Panc1 (cell line): ENCODE measurements around the gene ASAP2. TPM values are rescaled to one million over a fixed set of nuclear protein-coding genes. Genes with fewer than 3 reads are reported as not detected.
A peak's percentile ranks its signal among the peaks of the same experiment; 100 is the strongest.

Experiments used
- ATAC-seq: fragments of 200-7000 bp; cut with Tn5 transposase; 2 replicates; pipeline ENCODE4 v1.9.1; 2020; ENCODE audit warnings: mild to moderate bottlenecking, moderate library complexity
- BruUV-seq: library from RNA; stranded (reverse); fragments of 400-500 nt; replicated peaks from 2 replicates; lab custom pipeline; 2021; lab: Mats Ljungman, UMichigan
- CTCF ChIA-PET: fragments of 300-600 bp; sonication (Branson Sonifier 250); formaldehyde crosslinking; loops from one replicate; lab custom pipeline; 2022; ENCODE audit warnings: antibody characterized with exemption; lab: Charles Lee
- POLR2A ChIA-PET: fragments of 300-600 bp; sonication (Branson Sonifier 250); formaldehyde crosslinking; loops from one replicate; lab custom pipeline; 2022; ENCODE audit warnings: antibody characterized with exemption; lab: Charles Lee
- DNase-seq: peaks from one replicate; pipeline ENCODE4 v3.0.0-alpha.2; 2010; ENCODE audit warnings: low read depth, low spot score
- H3K27ac ChIP-seq: 2 replicates; pipeline ENCODE4 v1.5.1; 2011; ENCODE audit warnings: mild to moderate bottlenecking, low read length, inconsistent platforms
- H3K27me3 ChIP-seq: fragments of 200-500 bp; sonication (Bioruptor generic); 2 replicates; pipeline ENCODE4 v1.6.0; 2014; ENCODE audit warnings: low read length, inconsistent platforms; ENCODE audit not compliant: control insufficient read depth, insufficient read depth
- H3K36me3 ChIP-seq: fragments of 200-500 bp; sonication (Bioruptor generic); 2 replicates; pipeline ENCODE4 v1.5.1; 2014; ENCODE audit warnings: inconsistent platforms, mild to moderate bottlenecking, low read length, moderate library complexity; ENCODE audit not compliant: control insufficient read depth, insufficient read depth
- H3K4me1 ChIP-seq: 2 replicates; pipeline ENCODE4 v1.5.1; 2011; ENCODE audit warnings: inconsistent platforms, mild to moderate bottlenecking, low read length, moderate library complexity; ENCODE audit not compliant: control insufficient read depth, insufficient read depth
- H3K4me3 ChIP-seq, 2 experiments: 2 replicates each; pipeline ENCODE4 v1.5.1; 2011 to 2012; ENCODE audit warnings: low read depth in 2 of 2, low read length in 2 of 2, mild to moderate bottlenecking in 2 of 2, inconsistent platforms in 1 of 2, moderate library complexity in 1 of 2
- H3K9me3 ChIP-seq: fragments of 200-500 bp; sonication (Bioruptor generic); 2 replicates; pipeline ENCODE4 v1.5.1; 2014; ENCODE audit warnings: low read depth, mild to moderate bottlenecking, inconsistent platforms, low read length, moderate library complexity; ENCODE audit not compliant: control insufficient read depth, insufficient read depth
- POLR2AphosphoS5 ChIP-seq: IDR thresholded peaks from 2 replicates; pipeline ENCODE4 v1.6.1; 2012; ENCODE audit warnings: mild to moderate bottlenecking, low read depth, low read length, moderate library complexity
- SIN3A ChIP-seq: IDR thresholded peaks from 2 replicates; pipeline ENCODE4 v1.6.1; 2012; ENCODE audit warnings: low read depth, mild to moderate bottlenecking, low read length, moderate library complexity, borderline replicate concordance; ENCODE audit not compliant: insufficient read depth
- TCF7L2 ChIP-seq: IDR thresholded peaks from 2 replicates; pipeline ENCODE4 v1.6.1; 2011; ENCODE audit warnings: mild to moderate bottlenecking, low read depth, low read length, inconsistent platforms
- in situ Hi-C: cut with HindIII; loops from 2 replicates; pipeline ENCODE4 v1.10.0; 2016; ENCODE audit warnings: low sequenced_read_pairs, low pct_unique_long_range_greater_than_20kb
- intact Hi-C: fragments of 100-400 bp; cut with micrococcal nuclease; formaldehyde crosslinking; loops from one replicate; pipeline ENCODE4 v1.10.0; 2022; ENCODE audit not compliant: unreplicated experiment
- total RNA-seq: library from RNA; stranded (reverse); gene quantifications from one replicate; pipeline ENCODE4 v1.2.1, GENCODE V29; 2021; ENCODE audit not compliant: unreplicated experiment
- TF ChIP-seq, protein P1 (sequence below): fragments of 450-650 bp; IDR thresholded peaks from 2 replicates; pipeline ENCODE4 v1.5.1; 2017; ENCODE audit warnings: mild to moderate bottlenecking
- TF ChIP-seq, protein P2 (sequence below), 2 experiments: IDR thresholded peaks; 2 replicates each; pipeline ENCODE4 v1.6.1; 2011 to 2012; ENCODE audit warnings: low read depth in 2 of 2, control low read depth in 1 of 2, low read length in 1 of 2, mild to moderate bottlenecking in 1 of 2, moderate library complexity in 1 of 2; ENCODE audit not compliant: insufficient read depth in 1 of 2

Gene ASAP2
- total RNA-seq, 1 experiment from 2014 or later, result 107 TPM

DNA sequence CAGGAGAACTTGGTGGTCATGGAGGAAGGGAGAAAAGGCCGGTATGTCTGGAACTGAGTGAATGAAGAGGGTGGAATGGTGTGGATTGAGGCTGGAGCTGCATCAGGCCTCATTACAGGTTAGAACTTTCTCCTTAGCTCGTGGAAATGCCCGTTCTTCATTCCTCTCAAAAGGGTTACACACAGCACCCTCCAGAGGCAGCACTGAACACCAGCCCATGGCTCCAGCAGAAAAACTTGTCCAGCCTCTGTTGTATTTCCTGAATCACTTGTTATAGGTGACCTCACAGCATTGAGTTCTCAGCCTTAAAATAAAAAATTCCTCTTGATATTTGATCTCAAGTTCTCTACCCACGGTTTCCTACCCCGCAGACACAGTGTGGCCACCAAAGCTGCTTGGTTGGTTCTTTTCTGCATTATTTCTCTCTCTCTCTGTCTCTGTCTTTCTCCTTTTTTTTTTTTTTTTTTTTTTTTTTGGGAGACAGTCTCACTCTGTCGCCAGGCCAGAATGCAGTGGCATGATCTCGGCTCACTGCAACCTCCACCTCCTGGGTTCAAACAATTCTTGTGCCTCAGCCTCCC, 127.1 kb downstream of the ASAP2 start:
- H3K4me1 ChIP-seq, result peaks cover 6% of the 10 kb centered on the region

DNA sequence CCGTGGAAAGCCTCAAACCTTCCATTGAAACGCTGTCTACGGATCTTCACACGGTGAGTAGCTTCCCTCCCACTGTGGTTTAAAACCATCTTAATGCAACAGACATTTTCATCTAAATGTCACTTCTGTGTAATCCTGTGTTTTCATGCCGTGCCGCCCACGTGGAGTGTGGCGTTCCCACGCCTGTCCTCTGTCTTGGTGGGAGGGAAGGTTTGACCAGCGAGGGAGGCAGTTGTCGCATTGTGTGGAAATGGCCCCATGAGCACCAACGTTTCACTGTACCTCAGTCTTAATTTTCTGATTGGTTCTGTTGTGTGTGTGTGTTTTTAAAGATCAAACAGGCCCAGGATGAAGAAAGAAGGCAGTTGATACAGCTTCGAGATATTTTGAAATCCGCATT, 128.1 kb downstream of the ASAP2 start:
- POLR2A ChIA-PET, result no interaction called here
- intact Hi-C loops, result loop anchor here (5.0 kb wide), 1 partner anchor 192 kb away; no protein-coding TSS in a partner anchor
- H3K27me3 ChIP-seq, result no peaks in the 10 kb centered on the region
- no peak for ATAC-seq
- no peaks in the 10 kb centered on the region for H3K9me3 ChIP-seq
- in situ Hi-C loops, result no loop called here
- H3K36me3 ChIP-seq, result peaks cover 21% of the 10 kb centered on the region
- no TSS peak for BruUV-seq
- H3K27ac ChIP-seq, result no peak overlapping the region
- TF ChIP-seq TCF7L2 (no peak), SIN3A (no peak), POLR2AphosphoS5 (no peak)
- TF ChIP-seq, protein P1, sequence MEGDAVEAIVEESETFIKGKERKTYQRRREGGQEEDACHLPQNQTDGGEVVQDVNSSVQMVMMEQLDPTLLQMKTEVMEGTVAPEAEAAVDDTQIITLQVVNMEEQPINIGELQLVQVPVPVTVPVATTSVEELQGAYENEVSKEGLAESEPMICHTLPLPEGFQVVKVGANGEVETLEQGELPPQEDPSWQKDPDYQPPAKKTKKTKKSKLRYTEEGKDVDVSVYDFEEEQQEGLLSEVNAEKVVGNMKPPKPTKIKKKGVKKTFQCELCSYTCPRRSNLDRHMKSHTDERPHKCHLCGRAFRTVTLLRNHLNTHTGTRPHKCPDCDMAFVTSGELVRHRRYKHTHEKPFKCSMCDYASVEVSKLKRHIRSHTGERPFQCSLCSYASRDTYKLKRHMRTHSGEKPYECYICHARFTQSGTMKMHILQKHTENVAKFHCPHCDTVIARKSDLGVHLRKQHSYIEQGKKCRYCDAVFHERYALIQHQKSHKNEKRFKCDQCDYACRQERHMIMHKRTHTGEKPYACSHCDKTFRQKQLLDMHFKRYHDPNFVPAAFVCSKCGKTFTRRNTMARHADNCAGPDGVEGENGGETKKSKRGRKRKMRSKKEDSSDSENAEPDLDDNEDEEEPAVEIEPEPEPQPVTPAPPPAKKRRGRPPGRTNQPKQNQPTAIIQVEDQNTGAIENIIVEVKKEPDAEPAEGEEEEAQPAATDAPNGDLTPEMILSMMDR, result no peak
- TF ChIP-seq, protein P2, sequence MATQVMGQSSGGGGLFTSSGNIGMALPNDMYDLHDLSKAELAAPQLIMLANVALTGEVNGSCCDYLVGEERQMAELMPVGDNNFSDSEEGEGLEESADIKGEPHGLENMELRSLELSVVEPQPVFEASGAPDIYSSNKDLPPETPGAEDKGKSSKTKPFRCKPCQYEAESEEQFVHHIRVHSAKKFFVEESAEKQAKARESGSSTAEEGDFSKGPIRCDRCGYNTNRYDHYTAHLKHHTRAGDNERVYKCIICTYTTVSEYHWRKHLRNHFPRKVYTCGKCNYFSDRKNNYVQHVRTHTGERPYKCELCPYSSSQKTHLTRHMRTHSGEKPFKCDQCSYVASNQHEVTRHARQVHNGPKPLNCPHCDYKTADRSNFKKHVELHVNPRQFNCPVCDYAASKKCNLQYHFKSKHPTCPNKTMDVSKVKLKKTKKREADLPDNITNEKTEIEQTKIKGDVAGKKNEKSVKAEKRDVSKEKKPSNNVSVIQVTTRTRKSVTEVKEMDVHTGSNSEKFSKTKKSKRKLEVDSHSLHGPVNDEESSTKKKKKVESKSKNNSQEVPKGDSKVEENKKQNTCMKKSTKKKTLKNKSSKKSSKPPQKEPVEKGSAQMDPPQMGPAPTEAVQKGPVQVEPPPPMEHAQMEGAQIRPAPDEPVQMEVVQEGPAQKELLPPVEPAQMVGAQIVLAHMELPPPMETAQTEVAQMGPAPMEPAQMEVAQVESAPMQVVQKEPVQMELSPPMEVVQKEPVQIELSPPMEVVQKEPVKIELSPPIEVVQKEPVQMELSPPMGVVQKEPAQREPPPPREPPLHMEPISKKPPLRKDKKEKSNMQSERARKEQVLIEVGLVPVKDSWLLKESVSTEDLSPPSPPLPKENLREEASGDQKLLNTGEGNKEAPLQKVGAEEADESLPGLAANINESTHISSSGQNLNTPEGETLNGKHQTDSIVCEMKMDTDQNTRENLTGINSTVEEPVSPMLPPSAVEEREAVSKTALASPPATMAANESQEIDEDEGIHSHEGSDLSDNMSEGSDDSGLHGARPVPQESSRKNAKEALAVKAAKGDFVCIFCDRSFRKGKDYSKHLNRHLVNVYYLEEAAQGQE (IDR thresholded peaks at IDR 0.05; ENCODE audit: insufficient read depth in 1 of 2, low read depth in 2 of 2, low read length in 1 of 2), result no peak
- no peak for DNase-seq
- H3K4me3 ChIP-seq, result no peak overlapping the region
- CTCF ChIA-PET, result no interaction called here
- H3K4me1 ChIP-seq, result peaks cover 6% of the 10 kb centered on the region

More for the DNA sequence above, 127.1 kb downstream of the ASAP2 start:
- CTCF ChIA-PET, result interaction anchor here (0.6 to 1.2 kb wide), 3 partner anchors 15 to 194 kb away, joined by 3 to 14 read pairs (median 4); no protein-coding TSS in a partner anchor
- BruUV-seq, result no TSS peak
- intact Hi-C loops (loop anchor here (5.0 kb wide), 1 partner anchor 191 kb away; no protein-coding TSS in a partner anchor), in situ Hi-C loops (no loop called here)
- H3K4me3 ChIP-seq, result no peak overlapping the region
- ATAC-seq (peak; percentile 82), DNase-seq (peak; percentile 55)
- POLR2A ChIA-PET, result interaction anchor here (0.6 to 0.7 kb wide), 3 partner anchors 11 to 142 kb away, joined by 3 to 13 read pairs (median 7); no protein-coding TSS in a partner anchor
- H3K36me3 ChIP-seq, result peaks cover 21% of the 10 kb centered on the region
- H3K9me3 ChIP-seq, result no peaks in the 10 kb centered on the region
- H3K27me3 ChIP-seq, result no peaks in the 10 kb centered on the region
- H3K27ac ChIP-seq, result peak overlapping the region; percentile 20
- TF ChIP-seq, protein P1, result peak; percentile 77
- TF ChIP-seq POLR2AphosphoS5, result no peak
- TF ChIP-seq, protein P2 (IDR thresholded peaks at IDR 0.05; ENCODE audit: insufficient read depth in 1 of 2, low read depth in 2 of 2, low read length in 1 of 2), result no peak
